HuH-7.5 (cell line): Measurements from ENCODE around the gene SNAPC2.
A peak's percentile ranks its signal among the peaks of the same experiment; 100 is the strongest.
"Not testable (repeated sequence)": the region's sequence is repeated elsewhere in the genome, so short reads cannot be mapped to it uniquely, and the experiment has no call there.

ENCODE experiments used
- DNase-seq: peaks from one replicate; pipeline ENCODE4 v3.0.0; 2011; ENCODE audit warnings: low spot score

SNAPC2 gene

GRCh38 chr19:7888826-7889217 lies 31.3 kb upstream of the SNAPC2 start:
- DNase-seq = no peak

GRCh38 chr19:7893362-7894101 lies 26.6 kb upstream of the SNAPC2 start:
- DNase-seq = not testable (repeated sequence)

GRCh38 chr19:7894612-7895309 lies 25.4 kb upstream of the SNAPC2 start:
- DNase-seq = no peak

GRCh38 chr19:7895565-7895964 lies 24.6 kb upstream of the SNAPC2 start:
- DNase-seq = no peak

GRCh38 chr19:7897292-7897691 lies 22.8 kb upstream of the SNAPC2 start:
- DNase-seq = no peak

GRCh38 chr19:7898967-7899366 lies 21.2 kb upstream of the SNAPC2 start:
- no peak for DNase-seq

- DNase-seq = no peak
Observed at GRCh38 chr19:7899751-7900378, 20.3 kb upstream of the SNAPC2 start.

GRCh38 chr19:7900401-7900870 lies 19.7 kb upstream of the SNAPC2 start:
- no peak for DNase-seq

GRCh38 chr19:7900931-7901330 lies 19.2 kb upstream of the SNAPC2 start:
- no peak for DNase-seq

- no peak for DNase-seq
Observed at GRCh38 chr19:7901337-7901736, 18.8 kb upstream of the SNAPC2 start.

- DNase-seq = no peak
Observed at GRCh38 chr19:7902796-7903243, 17.3 kb upstream of the SNAPC2 start.

GRCh38 chr19:7903244-7904073 lies 16.7 kb upstream of the SNAPC2 start, which contains the start of gene MAP2K7:
MAP2K7 (plus strand) TSS chr19:7903877; CDS start chr19:7903945, 68 bp downstream.
- peak; percentile 98 for DNase-seq

GRCh38 chr19:7904074-7905020 lies 15.8 kb upstream of the SNAPC2 start:
- no peak for DNase-seq

GRCh38 chr19:7905268-7905667 lies 14.9 kb upstream of the SNAPC2 start:
- DNase-seq = no peak

GRCh38 chr19:7905859-7906258 lies 14.3 kb upstream of the SNAPC2 start:
- DNase-seq = no peak

GRCh38 chr19:7907122-7907521 lies 13.0 kb upstream of the SNAPC2 start:
- DNase-seq = no peak

- DNase-seq = no peak
Observed at GRCh38 chr19:7907544-7907943, 12.6 kb upstream of the SNAPC2 start.

GRCh38 chr19:7908078-7908699 lies 11.9 kb upstream of the SNAPC2 start:
- no peak for DNase-seq

GRCh38 chr19:7908742-7909461 lies 11.2 kb upstream of the SNAPC2 start:
- no peak for DNase-seq
